DOHH2 (cell line): ENCODE results near the gene PLCXD1.
"Not testable (repeated sequence)": the region's sequence is repeated elsewhere in the genome, so short reads cannot be mapped to it uniquely, and the experiment has no call there.

Experiments used
- H3F3A ChIP-seq: fragments of 200-600 bp; sonication (generic), shearing (Covaris generic); 2 replicates; pipeline ENCODE4 v1.6.0; 2016; ENCODE audit warnings: antibody characterized with exemption, mild to moderate bottlenecking; ENCODE audit not compliant: control insufficient read depth, insufficient read depth
- H3K27ac ChIP-seq: fragments of 200-600 bp; sonication (generic); 2 replicates; pipeline ENCODE4 v1.5.1; 2014; ENCODE audit warnings: low read depth, mild to moderate bottlenecking, low read length, moderate library complexity
- H3K27me3 ChIP-seq: fragments of 200-600 bp; sonication (generic); 2 replicates; pipeline ENCODE4 v1.6.1; 2014; ENCODE audit warnings: mild to moderate bottlenecking, low read length, mixed read lengths; ENCODE audit not compliant: control insufficient read depth
- H3K36me3 ChIP-seq: fragments of 200-600 bp; sonication (generic); 2 replicates; pipeline ENCODE4 v1.6.1; 2014; ENCODE audit warnings: mild to moderate bottlenecking, low read length, moderate library complexity, mixed read lengths; ENCODE audit not compliant: control insufficient read depth
- H3K4me1 ChIP-seq: fragments of 200-600 bp; sonication (generic); 2 replicates; pipeline ENCODE4 v1.6.1; 2014; ENCODE audit warnings: mild to moderate bottlenecking, low read length, mixed read lengths; ENCODE audit not compliant: control insufficient read depth
- H3K4me2 ChIP-seq: fragments of 200-600 bp; sonication (generic); 2 replicates; pipeline ENCODE4 v1.6.0; 2014; ENCODE audit warnings: mild to moderate bottlenecking, low read length, moderate library complexity
- H3K4me3 ChIP-seq: fragments of 200-600 bp; sonication (generic); 2 replicates; pipeline ENCODE4 v1.5.1; 2014; ENCODE audit warnings: mild to moderate bottlenecking, low read length, mixed read lengths
- H3K79me2 ChIP-seq: fragments of 200-600 bp; sonication (generic); 2 replicates; pipeline ENCODE4 v1.6.1; 2014; ENCODE audit warnings: mild to moderate bottlenecking, low read length, mixed read lengths; ENCODE audit not compliant: control insufficient read depth
- H3K9me2 ChIP-seq: fragments of 200-600 bp; sonication (generic); replicated peaks from 2 replicates; pipeline ENCODE4 v1.6.1; 2014; ENCODE audit warnings: mild to moderate bottlenecking, low read length, mixed read lengths; ENCODE audit not compliant: control insufficient read depth
- H3K9me3 ChIP-seq: fragments of 200-600 bp; sonication (generic); 2 replicates; pipeline ENCODE4 v1.6.1; 2014; ENCODE audit warnings: antibody characterized with exemption, low read length, mixed read lengths; ENCODE audit not compliant: control insufficient read depth, insufficient read depth
- H4K20me1 ChIP-seq: fragments of 200-600 bp; sonication (generic); 2 replicates; pipeline ENCODE4 v1.6.0; 2014; ENCODE audit warnings: low read depth, mild to moderate bottlenecking, antibody characterized with exemption, low read length, moderate library complexity; ENCODE audit not compliant: control insufficient read depth, insufficient read depth
- CTCF ChIP-seq: fragments of 200-600 bp; sonication (generic); IDR thresholded peaks from one replicate; pipeline ENCODE4 v1.5.1; 2014; ENCODE audit warnings: antibody characterized with exemption, mild to moderate bottlenecking, low read depth, low read length; ENCODE audit not compliant: poor library complexity, severe bottlenecking
- EZH2phosphoT487 ChIP-seq: fragments of 200-600 bp; sonication (generic); IDR thresholded peaks from 2 replicates; pipeline ENCODE4 v1.6.1; 2017; ENCODE audit warnings: borderline replicate concordance, mild to moderate bottlenecking, antibody characterized with exemption, low read length, moderate library complexity, mixed read lengths

PLCXD1 gene

GRCh38 chrX:254630-255215 lies 26.5 kb upstream of the PLCXD1 start:
- Histone ChIP-seq H3K4me3 (no peak overlapping the region), H3K9me3 (peaks cover 8% of the 10 kb centered on the region; the same call in 1 of the 2 replicates), H3K4me2 (no peak overlapping the region), H3K36me3 (no peaks in the 10 kb centered on the region), H3K27me3 (no peaks in the 10 kb centered on the region), H3K27ac (no peak overlapping the region), H4K20me1 (no peaks in the 10 kb centered on the region), H3K9me2 (no peaks in the 10 kb centered on the region), H3K79me2 (no peaks in the 10 kb centered on the region), H3K4me1 (peaks cover 23% of the 10 kb centered on the region), H3F3A (peaks cover 13% of the 10 kb centered on the region)
- TF ChIP-seq CTCF (no peak), EZH2phosphoT487 (no peak)

GRCh38 chrX:255923-256331 lies 25.3 kb upstream of the PLCXD1 start:
- peaks cover 8% of the 10 kb centered on the region; the same call in 1 of the 2 replicates for H3K9me3 ChIP-seq
- H3K27me3 ChIP-seq = no peaks in the 10 kb centered on the region
- H4K20me1 ChIP-seq = no peaks in the 10 kb centered on the region
- H3K79me2 ChIP-seq = no peaks in the 10 kb centered on the region
- TF ChIP-seq EZH2phosphoT487 (no peak), CTCF (no peak)
- H3K27ac ChIP-seq = no peak overlapping the region
- peaks cover 13% of the 10 kb centered on the region for H3F3A ChIP-seq
- H3K4me3 ChIP-seq = no peak overlapping the region
- no peaks in the 10 kb centered on the region for H3K36me3 ChIP-seq
- peaks cover 28% of the 10 kb centered on the region for H3K4me1 ChIP-seq
- no peak overlapping the region for H3K4me2 ChIP-seq
- H3K9me2 ChIP-seq = no peaks in the 10 kb centered on the region

- H3K4me1 ChIP-seq = peaks cover 16% of the 10 kb centered on the region
- H3K9me2 ChIP-seq, H3K79me2 ChIP-seq, H3F3A ChIP-seq, H3K9me3 ChIP-seq, H3K4me2 ChIP-seq, H3K27ac ChIP-seq, H4K20me1 ChIP-seq, H3K4me3 ChIP-seq, H3K36me3 ChIP-seq, H3K27me3 ChIP-seq: not testable (repeated sequence)
Observed at GRCh38 chrX:257054-257453, 24.1 kb upstream of the PLCXD1 start.

- Histone ChIP-seq H3K9me2 (no peaks in the 10 kb centered on the region), H3K4me3 (no peak overlapping the region), H3F3A (0 out of 2 replicates have a peak, but pooled peaks cover 3% of the 10 kb centered on the region), H4K20me1 (no peaks in the 10 kb centered on the region), H3K27me3 (no peaks in the 10 kb centered on the region), H3K4me1 (peaks cover 10% of the 10 kb centered on the region), H3K36me3 (no peaks in the 10 kb centered on the region), H3K4me2 (no peak overlapping the region), H3K27ac (no peak overlapping the region), H3K9me3 (peaks cover under 1% of the 10 kb centered on the region; the same call in 1 of the 2 replicates), H3K79me2 (no peaks in the 10 kb centered on the region)
- TF ChIP-seq CTCF (no peak), EZH2phosphoT487 (no peak)
Observed at GRCh38 chrX:257681-258289, 23.4 kb upstream of the PLCXD1 start.
